ENCODE results near the gene CRB1. TPM values are rescaled to one million over a fixed set of nuclear protein-coding genes. Genes with fewer than 3 reads are reported as not detected.

The CRB1 gene
- total and polyA plus RNA-seq, 2 of the 8 experiments (the other 6 are each of a cell fraction or from before 2014, with no cell fraction given) = 0.03 TPM; not detected in 1

- no peak overlapping the region for H2BK5ac ChIP-seq (ENCODE audit: low read depth, low read length)
- H4K20me1 ChIP-seq (replicated peaks in 1 of 2; ENCODE audit: control insufficient read depth in 1 of 2, insufficient read depth in 2 of 2, low read length in 2 of 2) = no peaks in the 10 kb centered on the region
- H4K8ac ChIP-seq (ENCODE audit: extremely low read depth, insufficient read depth, low read length) = no peak overlapping the region
- H3K23me2 ChIP-seq (ENCODE audit: low read depth, low read length) = no peaks in the 10 kb centered on the region
- H3K79me1 ChIP-seq (ENCODE audit: low read depth, low read length) = no peaks in the 10 kb centered on the region
- H4K91ac ChIP-seq (replicated peaks; ENCODE audit: insufficient read length, low read length) = no peak overlapping the region
- no peak overlapping the region for H2BK120ac ChIP-seq (replicated peaks; ENCODE audit: low read depth, low read length)
- 67% methylated on average over 2 of the region's 2 CpGs; no CpG with 5 or more reads in 1 of the 2 experiments for WGBS, 2 experiments (ENCODE audit: extremely low coverage in 1 of 2, insufficient coverage in 1 of 2, insufficient read length in 1 of 2, insufficient replicate concordance in 2 of 2, low coverage in 1 of 2, low lambda C conversion rate in 2 of 2, missing lambda C conversion rate in 1 of 2)
- no peak overlapping the region for H3K14ac ChIP-seq (ENCODE audit: insufficient read length)
- H3K79me2 ChIP-seq (ENCODE audit: control insufficient read depth in 1 of 2, insufficient read depth in 2 of 2, low read length in 2 of 2) = no peaks in the 10 kb centered on the region
- H3K36me3 ChIP-seq (ENCODE audit: control insufficient read depth in 2 of 4, insufficient read depth in 4 of 4, low read length in 3 of 4) = no peaks in the 10 kb centered on the region
- H4K5ac ChIP-seq (ENCODE audit: insufficient read length, low read depth, low read length) = no peak overlapping the region
- H3K27ac ChIP-seq (ENCODE audit: low read depth, low read length) = no peak overlapping the region
- no peak overlapping the region for H2BK12ac ChIP-seq (ENCODE audit: low read depth, low read length)
- peak; percentile 78 for FAIRE-seq
- no peak overlapping the region for H2AK5ac ChIP-seq (ENCODE audit: low read depth, low read length)
- no peaks in the 10 kb centered on the region for H3K9me3 ChIP-seq (ENCODE audit: insufficient read depth in 2 of 2, low read depth in 1 of 2, low read length in 1 of 2)
- H3K56ac ChIP-seq (replicated peaks; ENCODE audit: insufficient read length, low read depth, low read length) = no peak overlapping the region
- H3K4ac ChIP-seq (replicated peaks; ENCODE audit: insufficient read length, low read depth, low read length) = no peak overlapping the region
- POLR2A ChIA-PET (ENCODE audit: partially characterized antibody) = no interaction called here
- H3K23ac ChIP-seq (ENCODE audit: insufficient read length) = no peak overlapping the region
- no peak overlapping the region for H3K4me2 ChIP-seq (ENCODE audit: insufficient read depth in 1 of 2, low read depth in 2 of 2, low read length in 2 of 2)
- no peak overlapping the region for H2BK20ac ChIP-seq (ENCODE audit: low read length)
- no peaks in the 10 kb centered on the region for H3K4me1 ChIP-seq (replicated peaks in 1 of 4; ENCODE audit: control insufficient read depth in 3 of 4, insufficient read depth in 4 of 4, low read length in 3 of 4)
- CTCF ChIA-PET (ENCODE audit: partially characterized antibody) = interaction anchor here (0.6 to 1.6 kb wide), 8 partner anchors 13 to 146 kb away, joined by 3 to 16 read pairs (median 3); no protein-coding TSS in a partner anchor
- no peak overlapping the region for H3K9ac ChIP-seq (replicated peaks in 1 of 4; ENCODE audit: extremely low read depth in 1 of 4, low read depth in 3 of 4, low read length in 3 of 4)
- peak overlapping the region; percentile 98; the same call in 1 of the 2 replicates for H2AFZ ChIP-seq (ENCODE audit: low read length)
- H2BK15ac ChIP-seq (ENCODE audit: low read length) = no peak overlapping the region
- DNase-seq (ENCODE audit: low read depth in 1 of 2, low spot score in 2 of 2) = no peak
- H3K4me3 ChIP-seq (ENCODE audit: extremely low read depth in 1 of 4, insufficient read depth in 2 of 4, low read depth in 3 of 4, low read length in 4 of 4) = no peak overlapping the region
- TF ChIP-seq CTCF (IDR thresholded peaks at IDR 0.05; ENCODE audit: control extremely low read depth in 1 of 3, insufficient read depth in 1 of 3, low read depth in 1 of 3, low read length in 3 of 3) (peak in 2 of 3 experiments; percentile 34 to 35; a peak in 2 of 4 replicates), RAD21 (IDR thresholded peaks at IDR 0.05 in 1 of 2, conservative IDR thresholded peaks at IDR 0.05 in 1 of 2; ENCODE audit: low read depth in 2 of 2, low read length in 2 of 2) (peak; percentile 44), HDAC2 (IDR thresholded peaks at IDR 0.05; ENCODE audit: borderline replicate concordance in 1 of 2, low read depth in 2 of 2, low read length in 2 of 2) (no peak)
- no peak overlapping the region for H3K18ac ChIP-seq (ENCODE audit: extremely low read depth, low read length)
- H3K27me3 ChIP-seq (replicated peaks in 1 of 4; ENCODE audit: control insufficient read depth in 3 of 4, extremely low read depth in 1 of 4, insufficient read depth in 3 of 4, low read length in 3 of 4) = no peaks in the 10 kb centered on the region
Observed at GRCh38 chr1:197327776-197328364, 59.8 kb downstream of the CRB1 start.
